ENCODE results near the gene KRT4. TPM values are rescaled to one million over a fixed set of nuclear protein-coding genes. Genes with fewer than 3 reads are reported as not detected.

Gene KRT4
- polyA plus RNA-seq, 1 donor from 2014 or later, result not detected

Small RNA genes lying within 50 kb of the gene (small RNA-seq; reads per million reads assigned to genes)
- 0 reads per million in 3 experiments for gene AC107016.2

Other genes with a start within 250 kb of the KRT4 start
- not detected in 2 replicates for gene KRT74, start 240.3 kb downstream of the KRT4 start, polyA plus RNA-seq
- not detected in 2 replicates for gene KRT72, start 212.7 kb downstream of the KRT4 start, polyA plus RNA-seq
- not detected in 2 replicates for gene KRT73, start 195.6 kb downstream of the KRT4 start, polyA plus RNA-seq
- not detected in 2 replicates for gene KRT2, start 161.9 kb downstream of the KRT4 start, polyA plus RNA-seq
- not detected in 2 replicates for gene KRT1, start 133.7 kb downstream of the KRT4 start, polyA plus RNA-seq
- gene KRT77, start 110.6 kb downstream of the KRT4 start, polyA plus RNA-seq, result not detected in 2 replicates
- not detected in 2 replicates for gene KRT76, start 36.8 kb downstream of the KRT4 start, polyA plus RNA-seq
- not detected in 2 replicates for gene KRT3, start 18.0 kb downstream of the KRT4 start, polyA plus RNA-seq
- not detected in 2 replicates for gene KRT79, start 20.2 kb upstream of the KRT4 start, polyA plus RNA-seq
- gene KRT78, start 34.9 kb upstream of the KRT4 start, polyA plus RNA-seq, result not detected in 2 replicates
- gene KRT8, start 91.0 kb upstream of the KRT4 start, polyA plus RNA-seq, result 0.46 and 3.0 TPM in 2 replicates
- gene KRT18, start 135.0 kb upstream of the KRT4 start, polyA plus RNA-seq, result 0.76 and 0.78 TPM in 2 replicates
- 329 and 333 TPM in 2 replicates for gene EIF4B, start 192.3 kb upstream of the KRT4 start, polyA plus RNA-seq
- 4.2 and 7.9 TPM in 2 replicates for gene TNS2, start 235.9 kb upstream of the KRT4 start, polyA plus RNA-seq

All from neural cell (in vitro differentiated cells).